Measurements from ENCODE around the gene FARSA. TPM values are rescaled to one million over a fixed set of nuclear protein-coding genes. Genes with fewer than 3 reads are reported as not detected.

Gene FARSA
- total RNA-seq, 1 donor from 2014 or later, result 220 TPM

DNA sequence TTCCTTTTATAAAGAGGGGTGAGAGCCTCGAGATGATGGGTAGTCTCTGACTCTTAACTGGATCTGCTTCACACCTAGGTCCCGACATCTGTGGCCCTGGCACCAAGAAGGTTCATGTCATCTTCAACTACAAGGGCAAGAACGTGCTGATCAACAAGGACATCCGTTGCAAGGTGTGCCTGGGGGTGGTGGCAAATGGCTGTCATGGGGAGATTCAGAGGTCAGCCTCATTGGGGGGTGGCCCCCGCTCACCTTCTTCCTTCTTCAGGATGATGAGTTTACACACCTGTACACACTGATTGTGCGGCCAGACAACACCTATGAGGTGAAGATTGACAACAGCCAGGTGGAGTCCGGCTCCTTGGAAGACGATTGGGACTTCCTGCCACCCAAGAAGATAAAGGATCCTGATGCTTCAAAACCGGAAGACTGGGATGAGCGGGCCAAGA, 6.5 kb upstream of the FARSA start:
- Mint-ChIP-seq H3K9me3 (no peaks in the 10 kb centered on the region), H3K4me1 (ENCODE audit: low read depth) (peaks cover 54% of the 10 kb centered on the region), H3K4me3 (peak overlapping the region; percentile 100), H3K27ac (peak overlapping the region; percentile 94), H3K36me3 (ENCODE audit: low read depth) (peaks cover 50% of the 10 kb centered on the region), H3K27me3 (ENCODE audit: insufficient read depth) (no peaks in the 10 kb centered on the region)
- no peak for DNase-seq (ENCODE audit: low spot score)
- intact Hi-C loops (cut with micrococcal nuclease), result loop anchor here (2.0 kb wide), 2 partner anchors 149 to 157 kb away; partner anchors contain the start of gene JUNB

DNA sequence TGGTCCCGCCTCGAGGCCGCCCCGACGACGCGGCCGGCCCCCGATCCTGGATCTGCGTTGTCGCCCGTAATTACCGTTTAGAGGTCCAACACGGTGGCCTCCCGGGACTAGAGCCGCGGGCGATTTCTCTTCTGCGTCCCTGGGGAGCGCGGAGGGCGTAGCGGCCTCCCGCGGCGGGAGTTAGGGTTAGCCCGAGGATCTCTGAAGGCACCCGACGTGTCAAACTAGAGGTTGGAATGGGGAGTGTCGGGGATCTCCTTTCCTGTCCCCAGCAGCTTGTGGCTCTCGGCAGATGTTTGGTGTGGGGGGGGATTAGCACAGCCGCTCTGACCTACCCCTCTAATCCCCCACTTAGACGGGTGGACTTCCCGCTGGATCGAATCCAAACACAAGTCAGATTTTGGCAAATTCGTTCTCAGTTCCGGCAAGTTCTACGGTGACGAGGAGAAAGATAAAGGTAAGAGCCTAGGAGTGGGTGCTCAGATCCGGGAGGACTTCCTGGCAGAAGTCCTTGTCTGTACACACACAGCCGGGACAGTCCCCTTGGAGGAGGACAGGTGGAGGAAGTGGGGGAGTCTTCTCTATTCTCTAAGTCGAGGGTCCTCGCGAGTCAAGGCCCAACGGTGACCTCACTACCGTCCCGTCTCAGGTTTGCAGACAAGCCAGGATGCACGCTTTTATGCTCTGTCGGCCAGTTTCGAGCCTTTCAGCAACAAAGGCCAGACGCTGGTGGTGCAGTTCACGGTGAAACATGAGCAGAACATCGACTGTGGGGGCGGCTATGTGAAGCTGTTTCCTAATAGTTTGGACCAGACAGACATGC, 5.5 kb upstream of the FARSA start:
- H3K27ac Mint-ChIP-seq, result peak overlapping the region; percentile 94
- H3K4me3 Mint-ChIP-seq, result peak overlapping the region; percentile 100
- H3K36me3 Mint-ChIP-seq (ENCODE audit: low read depth), result peaks cover 43% of the 10 kb centered on the region
- intact Hi-C loops (cut with micrococcal nuclease), result loop anchor here (1.0 to 2.0 kb wide), 6 partner anchors 20 to 202 kb away; partner anchors contain the start of genes GCDH, GET3, JUNB and SYCE2
- peaks cover 51% of the 10 kb centered on the region for H3K4me1 Mint-ChIP-seq (ENCODE audit: low read depth)
- peak; percentile 20 for DNase-seq (ENCODE audit: low spot score)
- H3K27me3 Mint-ChIP-seq (ENCODE audit: insufficient read depth), result no peaks in the 10 kb centered on the region
- no peaks in the 10 kb centered on the region for H3K9me3 Mint-ChIP-seq

- Mint-ChIP-seq H3K4me3 (peak within 1 kb of the TSS; percentile 100), H3K27ac (peak within 1 kb of the TSS; percentile 94), H3K27me3 (ENCODE audit: insufficient read depth) (no peaks in the 10 kb centered on the region), H3K4me1 (ENCODE audit: low read depth) (peaks cover 48% of the 10 kb centered on the region), H3K36me3 (ENCODE audit: low read depth) (peaks cover 39% of the 10 kb centered on the region), H3K9me3 (no peaks in the 10 kb centered on the region)
- peak; percentile 100 for DNase-seq (ENCODE audit: low spot score)
- intact Hi-C loops (cut with micrococcal nuclease), result loop anchor here (1.0 to 2.0 kb wide), 6 partner anchors 19 to 201 kb away; partner anchors contain the start of genes GCDH, GET3, JUNB and SYCE2
Measured at GRCh38 chr19:12937927-12938778, 4.6 kb upstream of the FARSA start, which contains the start of gene CALR. Gene CALR (plus strand): TSS chr19:12938609. CDS start chr19:12938680, 71 bp downstream.

- intact Hi-C loops (cut with micrococcal nuclease), result no loop called here
- H3K36me3 Mint-ChIP-seq (ENCODE audit: low read depth), result peaks cover 42% of the 10 kb centered on the region
- no peak for DNase-seq (ENCODE audit: low spot score)
- peaks cover 56% of the 10 kb centered on the region for H3K4me1 Mint-ChIP-seq (ENCODE audit: low read depth)
- H3K27ac Mint-ChIP-seq, result peak overlapping the region; percentile 94
- H3K27me3 Mint-ChIP-seq (ENCODE audit: insufficient read depth), result no peaks in the 10 kb centered on the region
- H3K9me3 Mint-ChIP-seq, result no peaks in the 10 kb centered on the region
- H3K4me3 Mint-ChIP-seq, result peak overlapping the region; percentile 100
Measured at GRCh38 chr19:12937093-12937926, 3.8 kb upstream of the FARSA start.

GRCh38 chr19:12936582-12936981, 3.1 kb upstream of the FARSA start:
- Mint-ChIP-seq H3K36me3 (ENCODE audit: low read depth) (peaks cover 41% of the 10 kb centered on the region), H3K9me3 (no peaks in the 10 kb centered on the region)

DNA sequence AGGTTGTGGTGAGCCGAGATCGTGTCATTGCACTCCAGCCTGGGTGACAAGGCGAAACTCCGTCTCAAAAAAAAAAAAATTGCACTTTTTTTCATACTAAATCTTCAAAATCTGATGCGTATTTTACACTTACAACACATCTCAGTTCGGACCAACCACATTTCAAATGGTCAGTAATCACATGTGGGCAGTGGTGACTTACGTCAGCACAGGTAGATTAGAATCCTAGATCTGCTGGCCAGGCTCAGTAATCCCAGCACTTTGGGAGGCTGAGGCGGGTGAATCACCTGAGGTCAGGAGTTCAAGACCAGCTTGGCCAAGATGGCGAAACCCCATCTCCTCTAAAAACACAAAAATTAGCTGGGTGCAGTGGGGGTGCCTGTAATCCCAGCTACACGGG, 1.6 kb upstream of the FARSA start:
- H3K4me1 Mint-ChIP-seq (ENCODE audit: low read depth), result peaks cover 52% of the 10 kb centered on the region
- intact Hi-C loops (cut with micrococcal nuclease), result no loop called here
- peaks cover 35% of the 10 kb centered on the region for H3K36me3 Mint-ChIP-seq (ENCODE audit: low read depth)
- H3K27me3 Mint-ChIP-seq (ENCODE audit: insufficient read depth), result no peaks in the 10 kb centered on the region
- H3K9me3 Mint-ChIP-seq, result no peaks in the 10 kb centered on the region
- peak overlapping the region; percentile 19 for H3K4me3 Mint-ChIP-seq
- no peak for DNase-seq (ENCODE audit: low spot score)
- H3K27ac Mint-ChIP-seq, result no peak overlapping the region

More at GRCh38 chr19:12936582-12936981, 3.1 kb upstream of the FARSA start:
- Mint-ChIP-seq H3K27me3 (ENCODE audit: insufficient read depth) (no peaks in the 10 kb centered on the region), H3K4me1 (ENCODE audit: low read depth) (peaks cover 63% of the 10 kb centered on the region), H3K27ac (no peak overlapping the region), H3K4me3 (peak overlapping the region; percentile 5)
- DNase-seq (ENCODE audit: low spot score), result no peak
- intact Hi-C loops (cut with micrococcal nuclease), result no loop called here

DNA sequence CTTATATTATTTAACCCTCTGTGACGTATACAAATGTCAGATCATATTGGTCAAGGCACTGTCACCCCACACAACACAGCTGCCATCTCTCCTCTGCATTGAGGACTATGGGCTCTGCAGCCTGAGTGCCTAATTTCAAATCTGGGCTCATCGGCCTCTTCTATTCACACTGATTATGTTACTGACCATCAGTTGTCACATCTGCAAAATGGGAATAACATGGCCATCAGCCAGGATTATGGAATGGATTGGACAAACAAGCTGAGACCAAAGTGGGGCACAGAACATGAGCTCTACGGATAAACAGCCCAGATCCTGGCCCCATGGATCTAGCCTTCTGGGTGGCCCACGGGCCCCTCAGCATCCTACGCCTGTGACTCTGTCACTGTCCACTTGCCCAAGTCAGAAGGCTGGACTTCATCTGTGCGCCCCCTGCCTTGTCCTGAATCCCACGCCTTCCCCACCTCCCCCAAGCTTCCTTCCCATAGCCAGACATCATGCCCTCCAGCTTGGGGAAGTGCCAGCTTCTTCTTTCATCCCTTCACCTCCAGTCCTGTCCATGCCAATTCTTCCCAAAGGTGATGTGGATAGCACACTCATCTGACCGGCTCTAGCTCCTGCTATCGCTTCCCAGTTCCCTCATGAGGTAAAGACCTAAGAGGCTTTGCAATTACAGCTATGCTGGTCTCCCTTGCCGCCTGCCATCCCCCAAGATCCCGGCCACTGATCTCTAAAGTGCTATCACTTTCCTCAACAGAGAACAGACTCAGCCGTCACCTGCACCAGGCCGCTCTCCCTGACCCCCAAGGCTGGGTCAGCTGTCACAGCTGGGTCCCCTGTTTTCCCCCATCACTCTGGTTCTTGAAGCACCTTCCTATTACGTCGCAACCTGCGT, 872 bp downstream of the FARSA start:
- peak overlapping the region; percentile 98 for H3K4me3 Mint-ChIP-seq
- intact Hi-C loops (cut with micrococcal nuclease), result loop anchor here (1.0 kb wide), 4 partner anchors 13 to 198 kb away; partner anchors contain the start of genes RAD23A, SYCE2 and TRIR
- peaks cover 35% of the 10 kb centered on the region for H3K4me1 Mint-ChIP-seq (ENCODE audit: low read depth)
- peaks cover 30% of the 10 kb centered on the region for H3K36me3 Mint-ChIP-seq (ENCODE audit: low read depth)
- DNase-seq (ENCODE audit: low spot score), result no peak
- H3K27ac Mint-ChIP-seq, result peak overlapping the region; percentile 94
- no peaks in the 10 kb centered on the region for H3K9me3 Mint-ChIP-seq
- no peaks in the 10 kb centered on the region for H3K27me3 Mint-ChIP-seq (ENCODE audit: insufficient read depth)

DNA sequence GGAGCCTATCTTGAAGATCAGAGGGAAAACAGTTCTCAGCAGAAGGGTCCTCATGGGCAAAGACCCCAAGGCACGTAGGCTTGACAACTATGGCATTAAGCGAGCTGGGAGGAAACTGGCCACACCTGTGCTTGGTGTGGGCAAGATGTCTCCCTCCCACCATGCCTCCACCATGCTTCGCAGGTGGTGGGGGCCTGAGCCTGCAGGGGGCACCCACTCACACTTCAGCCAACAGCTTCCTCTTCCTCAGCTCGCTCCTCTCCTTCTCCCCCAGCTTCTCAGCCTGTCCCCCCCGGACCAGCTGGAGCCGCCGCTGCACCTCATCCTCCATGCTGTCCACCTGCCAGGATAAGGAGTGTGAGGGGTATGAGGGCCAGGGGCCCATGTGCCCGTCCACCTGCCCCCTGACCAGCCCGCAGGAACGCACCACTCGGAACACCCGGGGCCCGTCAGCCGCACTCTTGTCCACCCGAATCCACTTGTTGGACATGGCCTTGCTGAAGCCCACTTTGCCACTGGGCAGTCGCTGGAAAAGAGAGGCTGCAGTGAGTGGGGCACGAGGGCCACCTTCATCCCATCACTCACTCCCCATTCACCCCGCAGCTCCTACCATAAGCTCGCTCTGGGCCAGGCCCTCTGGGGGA, 3.4 kb downstream of the FARSA start:
- Mint-ChIP-seq H3K4me1 (ENCODE audit: low read depth) (peaks cover 23% of the 10 kb centered on the region), H3K4me3 (no peak overlapping the region), H3K36me3 (ENCODE audit: low read depth) (peaks cover 40% of the 10 kb centered on the region), H3K27me3 (ENCODE audit: insufficient read depth) (no peaks in the 10 kb centered on the region), H3K27ac (no peak overlapping the region), H3K9me3 (no peaks in the 10 kb centered on the region)
- no peak for DNase-seq (ENCODE audit: low spot score)
- intact Hi-C loops (cut with micrococcal nuclease), result no loop called here

GRCh38 chr19:12924621-12925310, 8.7 kb downstream of the FARSA start:
- Mint-ChIP-seq H3K9me3 (no peaks in the 10 kb centered on the region), H3K27ac (no peak overlapping the region), H3K4me3 (no peak overlapping the region), H3K27me3 (ENCODE audit: insufficient read depth) (no peaks in the 10 kb centered on the region), H3K36me3 (ENCODE audit: low read depth) (peaks cover 49% of the 10 kb centered on the region), H3K4me1 (ENCODE audit: low read depth) (peaks cover 5% of the 10 kb centered on the region)
- intact Hi-C loops (cut with micrococcal nuclease), result no loop called here
- no peak for DNase-seq (ENCODE audit: low spot score)

GRCh38 chr19:12922959-12923358, 10.6 kb downstream of the FARSA start:
- Mint-ChIP-seq H3K9me3 (no peaks in the 10 kb centered on the region), H3K27ac (no peak overlapping the region), H3K4me1 (ENCODE audit: low read depth) (peaks cover 14% of the 10 kb centered on the region), H3K36me3 (ENCODE audit: low read depth) (peaks cover 37% of the 10 kb centered on the region), H3K4me3 (no peak overlapping the region), H3K27me3 (ENCODE audit: insufficient read depth) (no peaks in the 10 kb centered on the region)
- DNase-seq (ENCODE audit: low spot score), result no peak
- intact Hi-C loops (cut with micrococcal nuclease), result no loop called here

DNA sequence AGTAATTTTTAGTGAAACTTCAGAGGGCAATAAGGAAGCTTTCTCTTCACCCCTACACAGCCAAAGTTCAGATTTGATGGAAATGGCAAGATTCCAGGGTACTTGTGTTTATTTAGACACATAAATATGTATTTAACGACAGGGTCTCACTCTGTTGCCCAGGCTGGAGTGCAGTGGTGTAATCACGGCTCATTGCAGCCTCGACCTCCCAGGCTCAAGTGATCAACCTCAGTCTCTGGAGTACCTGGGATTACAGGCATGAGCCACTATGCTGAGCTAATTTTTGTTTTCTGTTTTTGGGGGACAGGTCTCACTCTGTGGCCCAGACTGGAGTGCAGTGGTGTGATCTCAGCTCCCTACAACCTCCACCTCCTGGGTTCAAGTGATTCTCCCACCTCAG, 12.5 kb downstream of the FARSA start:
- peak overlapping the region; percentile 52 for H3K27ac Mint-ChIP-seq
- no peak for DNase-seq (ENCODE audit: low spot score)
- H3K9me3 Mint-ChIP-seq, result no peaks in the 10 kb centered on the region
- H3K27me3 Mint-ChIP-seq (ENCODE audit: insufficient read depth), result no peaks in the 10 kb centered on the region
- H3K4me1 Mint-ChIP-seq (ENCODE audit: low read depth), result peaks cover 14% of the 10 kb centered on the region
- H3K4me3 Mint-ChIP-seq, result no peak overlapping the region
- peaks cover 29% of the 10 kb centered on the region for H3K36me3 Mint-ChIP-seq (ENCODE audit: low read depth)
- intact Hi-C loops (cut with micrococcal nuclease), result no loop called here

All from activated T-helper 1 cell treated with anti-CD3 and anti-CD28 coated beads, Interleukin-12 subunit alpha, Interleukin-12 subunit beta, Interleukin-2, Interleukin-4 antibody, amounts not matched to agents 30 ng/mL and 10 ng/mL and 1 ng/mL, durations not matched to agents 14 hours and 24 hours and 36 hours (primary cell).